GM21723 (cell line): Measurements from ENCODE around the gene ODAD4.
"Not testable (repeated sequence)": the region's sequence is repeated elsewhere in the genome, so short reads cannot be mapped to it uniquely, and the experiment has no call there.

ENCODE experiments used
- ATAC-seq: cut with Tn5 transposase; IDR thresholded peaks from one replicate; pipeline ENCODE4 v1.9.1; 2021; ENCODE audit warnings: mild to moderate bottlenecking, moderate library complexity; ENCODE audit not compliant: unreplicated experiment

ODAD4 gene

GRCh38 chr17:41989702-41990419, 59.4 kb downstream of the ODAD4 start:
- no peak for ATAC-seq

DNA sequence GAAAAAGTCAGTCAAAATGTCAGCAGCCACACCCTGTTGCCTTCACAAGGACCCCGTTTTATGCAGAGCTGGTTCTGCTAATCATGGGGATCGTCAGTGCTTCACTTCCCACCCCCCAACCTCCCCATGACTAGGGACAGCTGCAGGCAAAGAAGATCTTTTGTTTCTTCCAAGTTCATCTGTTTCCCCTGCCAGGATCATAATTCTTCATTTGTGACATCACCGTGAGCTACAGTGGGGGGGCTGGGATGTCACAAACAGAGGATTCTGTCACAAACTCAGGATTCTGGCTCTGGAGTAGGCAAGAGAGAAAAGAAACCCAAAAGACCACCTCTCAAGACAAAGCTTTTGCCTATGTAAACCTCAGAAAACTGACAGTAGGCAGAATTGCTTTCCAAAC, 62.2 kb downstream of the ODAD4 start:
- ATAC-seq, result no peak

GRCh38 chr17:41996855-41997164, 66.4 kb downstream of the ODAD4 start:
- no peak for ATAC-seq

- no peak for ATAC-seq
Observed at GRCh38 chr17:41998497-41998896, 68.1 kb downstream of the ODAD4 start.

DNA sequence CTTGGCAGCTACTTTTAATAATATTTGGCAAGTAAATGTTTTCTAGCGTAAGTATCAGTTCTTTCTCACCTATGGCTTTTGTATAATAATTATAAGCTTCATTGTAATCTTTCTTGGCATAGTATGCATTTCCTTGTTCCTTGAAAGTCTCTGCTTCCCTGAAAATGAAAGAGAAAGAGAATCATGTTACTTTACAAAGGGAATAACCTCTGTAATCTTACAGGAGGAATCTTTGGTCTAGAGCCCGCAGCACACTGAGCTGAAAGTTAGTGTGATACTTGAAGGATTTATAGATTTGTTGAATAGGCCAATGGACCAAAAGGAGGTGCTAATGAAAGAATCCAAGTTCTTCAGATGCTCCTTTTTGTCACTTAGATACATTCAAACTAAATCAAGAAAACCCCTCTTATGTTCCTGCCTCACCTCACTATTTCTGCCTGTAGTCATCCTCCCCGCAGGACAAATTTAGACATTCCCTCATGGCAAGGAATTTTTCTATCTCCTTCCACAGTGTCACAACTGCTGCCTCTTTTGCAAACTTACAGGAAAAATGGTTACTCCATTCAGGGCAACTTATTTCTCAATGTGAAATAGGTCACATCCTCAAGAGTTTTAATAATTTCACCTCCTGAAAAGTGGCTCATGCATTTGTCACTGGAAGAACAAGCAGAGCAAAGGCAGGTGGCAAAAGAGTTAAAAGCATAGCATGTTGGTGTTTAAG, 70.2 kb downstream of the ODAD4 start:
- no peak for ATAC-seq

- ATAC-seq, result no peak
Observed at GRCh38 chr17:42001729-42002128, 71.3 kb downstream of the ODAD4 start.

GRCh38 chr17:42002175-42002791, 71.9 kb downstream of the ODAD4 start:
- no peak for ATAC-seq

DNA sequence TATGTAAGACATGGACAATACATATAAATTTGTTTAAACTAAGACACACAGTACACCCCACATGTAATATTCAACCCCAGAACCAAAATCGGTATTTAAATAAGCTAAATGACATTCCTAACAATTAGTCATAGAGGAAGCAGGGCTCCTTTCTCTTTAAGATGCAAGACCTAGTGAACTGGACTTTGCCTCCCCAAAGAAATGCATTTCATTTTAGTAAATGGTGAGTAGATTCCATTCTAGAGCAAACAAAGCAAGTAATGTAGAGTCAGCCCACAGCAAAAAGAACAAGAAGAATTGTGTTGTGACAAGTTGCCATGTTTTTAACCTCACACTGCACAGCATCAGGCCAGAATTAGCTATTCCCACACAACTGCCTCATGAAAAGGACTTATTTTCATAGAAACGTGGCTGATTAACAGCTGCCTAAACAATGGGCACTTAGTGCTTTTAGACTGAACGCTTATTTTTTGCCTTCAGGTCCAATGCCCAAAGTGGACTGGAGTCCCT, 72.4 kb downstream of the ODAD4 start:
- no peak for ATAC-seq

GRCh38 chr17:42005166-42005565, 74.7 kb downstream of the ODAD4 start:
- no peak for ATAC-seq

DNA sequence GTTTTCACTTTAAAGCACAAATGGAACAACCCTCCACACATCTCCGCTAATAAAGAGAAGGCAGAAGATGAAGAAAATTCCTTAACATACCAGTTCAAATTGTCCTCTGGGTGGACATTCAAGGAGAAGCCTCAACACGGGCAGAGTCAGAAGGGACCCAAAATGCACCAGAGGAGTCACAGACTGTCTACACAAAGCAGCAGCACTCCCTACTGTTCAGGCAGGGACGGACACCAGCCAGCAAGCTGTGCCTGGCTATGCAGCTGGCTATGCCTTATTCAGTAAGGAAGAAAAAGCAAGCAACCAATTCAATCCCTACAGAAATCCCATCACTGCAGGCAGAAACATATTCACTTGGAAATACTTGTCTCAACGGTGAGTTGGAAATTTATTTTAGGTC, 78.8 kb downstream of the ODAD4 start:
- ATAC-seq, result no peak

DNA sequence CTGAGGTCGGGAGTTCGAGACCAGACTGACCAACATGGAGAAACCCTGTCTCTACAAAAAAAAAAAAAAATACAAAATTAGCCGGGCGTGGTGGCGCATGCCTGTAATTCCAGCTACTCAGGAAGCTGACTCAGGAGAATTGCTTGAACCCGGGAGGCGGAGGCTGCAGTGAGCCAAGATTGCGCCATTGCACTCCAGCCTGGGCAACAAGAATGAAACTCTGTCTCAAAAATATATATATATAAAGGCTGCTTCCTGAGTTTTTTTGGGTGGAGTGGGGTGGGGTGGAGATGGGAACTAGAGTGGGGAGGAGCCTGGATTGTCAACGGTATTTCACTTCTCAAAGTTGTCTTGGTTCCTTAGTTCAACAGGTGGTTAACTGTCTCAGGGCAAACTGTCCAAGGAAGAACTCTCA, 79.9 kb downstream of the ODAD4 start:
- ATAC-seq, result not testable (repeated sequence)

- ATAC-seq, result no peak
Observed at GRCh38 chr17:42010898-42011516, 80.6 kb downstream of the ODAD4 start.

GRCh38 chr17:42012363-42012762, 81.9 kb downstream of the ODAD4 start:
- ATAC-seq, result not testable (repeated sequence)

DNA sequence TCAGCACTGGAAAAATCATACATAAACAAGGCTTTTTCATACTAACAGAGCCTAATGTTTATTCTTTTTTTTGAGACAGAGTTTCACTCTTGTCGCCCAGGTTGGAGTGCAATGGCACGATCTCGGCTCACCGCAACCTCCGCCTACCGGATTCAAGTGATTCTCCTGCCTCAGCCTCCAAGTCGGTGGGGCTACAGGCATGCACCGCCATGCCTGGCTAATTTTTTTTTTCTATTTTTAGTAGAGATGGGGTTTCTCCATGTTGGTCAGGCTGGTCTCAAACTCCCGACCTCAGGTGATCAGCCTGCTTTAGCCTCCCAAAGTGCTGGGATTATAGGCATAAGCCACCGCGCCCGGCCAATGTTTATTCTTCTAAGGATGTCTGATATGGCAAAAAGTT, 83.3 kb downstream of the ODAD4 start:
- not testable (repeated sequence) for ATAC-seq
